ENCODE measurements around the gene ZNF426. TPM values are rescaled to one million over a fixed set of nuclear protein-coding genes. Genes with fewer than 3 reads are reported as not detected.
A peak's percentile ranks its signal among the peaks of the same experiment; 100 is the strongest.
"Not testable (repeated sequence)": the region's sequence is repeated elsewhere in the genome, so short reads cannot be mapped to it uniquely, and the experiment has no call there.

ZNF426 gene
- total RNA-seq, 1 donor from 2014 or later, result 14.1 TPM

DNA sequence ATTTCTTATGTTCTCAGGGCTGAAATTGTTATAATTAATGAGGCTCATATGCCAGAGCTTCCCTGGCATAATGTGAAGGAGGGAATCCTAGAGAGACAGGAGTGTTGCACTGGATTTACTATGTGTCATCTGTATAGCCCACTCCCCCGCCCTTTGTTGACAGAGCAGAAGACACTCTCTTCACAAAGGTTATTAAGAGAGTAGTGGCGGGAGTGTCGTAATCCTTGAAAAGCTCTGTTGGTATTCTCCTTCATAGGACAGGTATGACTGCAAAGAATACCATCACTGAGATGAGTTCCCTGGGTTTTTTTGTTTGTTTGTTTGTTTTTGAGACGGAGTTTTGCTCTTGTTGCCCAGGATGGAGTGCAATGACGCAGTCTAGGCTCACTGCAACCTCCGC, 31.8 kb upstream of the ZNF426 start:
- DNase-seq, result no peak
- no peak overlapping the region for H3K27ac ChIP-seq (replicated peaks)
- no peak overlapping the region for H3K4me3 ChIP-seq
- intact Hi-C loops (cut with micrococcal nuclease), result no loop called here
- H3K36me3 ChIP-seq, result peaks cover 91% of the 10 kb centered on the region
- TF ChIP-seq, protein P1, sequence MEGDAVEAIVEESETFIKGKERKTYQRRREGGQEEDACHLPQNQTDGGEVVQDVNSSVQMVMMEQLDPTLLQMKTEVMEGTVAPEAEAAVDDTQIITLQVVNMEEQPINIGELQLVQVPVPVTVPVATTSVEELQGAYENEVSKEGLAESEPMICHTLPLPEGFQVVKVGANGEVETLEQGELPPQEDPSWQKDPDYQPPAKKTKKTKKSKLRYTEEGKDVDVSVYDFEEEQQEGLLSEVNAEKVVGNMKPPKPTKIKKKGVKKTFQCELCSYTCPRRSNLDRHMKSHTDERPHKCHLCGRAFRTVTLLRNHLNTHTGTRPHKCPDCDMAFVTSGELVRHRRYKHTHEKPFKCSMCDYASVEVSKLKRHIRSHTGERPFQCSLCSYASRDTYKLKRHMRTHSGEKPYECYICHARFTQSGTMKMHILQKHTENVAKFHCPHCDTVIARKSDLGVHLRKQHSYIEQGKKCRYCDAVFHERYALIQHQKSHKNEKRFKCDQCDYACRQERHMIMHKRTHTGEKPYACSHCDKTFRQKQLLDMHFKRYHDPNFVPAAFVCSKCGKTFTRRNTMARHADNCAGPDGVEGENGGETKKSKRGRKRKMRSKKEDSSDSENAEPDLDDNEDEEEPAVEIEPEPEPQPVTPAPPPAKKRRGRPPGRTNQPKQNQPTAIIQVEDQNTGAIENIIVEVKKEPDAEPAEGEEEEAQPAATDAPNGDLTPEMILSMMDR (IDR thresholded peaks at IDR 0.05; ENCODE audit: borderline replicate concordance), result no peak
- peaks cover 7% of the 10 kb centered on the region for H3K4me1 ChIP-seq
- H3K27me3 ChIP-seq (ENCODE audit: low read depth), result no peaks in the 10 kb centered on the region
- H3K9me3 ChIP-seq (replicated peaks), result peaks cover 100% of the 10 kb centered on the region

- peaks cover 99% of the 10 kb centered on the region for H3K36me3 ChIP-seq
- no peak for DNase-seq
- H3K27ac ChIP-seq (replicated peaks), result no peak overlapping the region
- no peaks in the 10 kb centered on the region for H3K4me1 ChIP-seq
- H3K4me3 ChIP-seq, result no peak overlapping the region
- H3K9me3 ChIP-seq (replicated peaks), result peaks cover 100% of the 10 kb centered on the region
- intact Hi-C loops (cut with micrococcal nuclease), result no loop called here
- TF ChIP-seq, protein P1 (IDR thresholded peaks at IDR 0.05; ENCODE audit: borderline replicate concordance), result no peak
- no peaks in the 10 kb centered on the region for H3K27me3 ChIP-seq (ENCODE audit: low read depth)
Observed at GRCh38 chr19:9566729-9567128, 28.3 kb upstream of the ZNF426 start.

DNA sequence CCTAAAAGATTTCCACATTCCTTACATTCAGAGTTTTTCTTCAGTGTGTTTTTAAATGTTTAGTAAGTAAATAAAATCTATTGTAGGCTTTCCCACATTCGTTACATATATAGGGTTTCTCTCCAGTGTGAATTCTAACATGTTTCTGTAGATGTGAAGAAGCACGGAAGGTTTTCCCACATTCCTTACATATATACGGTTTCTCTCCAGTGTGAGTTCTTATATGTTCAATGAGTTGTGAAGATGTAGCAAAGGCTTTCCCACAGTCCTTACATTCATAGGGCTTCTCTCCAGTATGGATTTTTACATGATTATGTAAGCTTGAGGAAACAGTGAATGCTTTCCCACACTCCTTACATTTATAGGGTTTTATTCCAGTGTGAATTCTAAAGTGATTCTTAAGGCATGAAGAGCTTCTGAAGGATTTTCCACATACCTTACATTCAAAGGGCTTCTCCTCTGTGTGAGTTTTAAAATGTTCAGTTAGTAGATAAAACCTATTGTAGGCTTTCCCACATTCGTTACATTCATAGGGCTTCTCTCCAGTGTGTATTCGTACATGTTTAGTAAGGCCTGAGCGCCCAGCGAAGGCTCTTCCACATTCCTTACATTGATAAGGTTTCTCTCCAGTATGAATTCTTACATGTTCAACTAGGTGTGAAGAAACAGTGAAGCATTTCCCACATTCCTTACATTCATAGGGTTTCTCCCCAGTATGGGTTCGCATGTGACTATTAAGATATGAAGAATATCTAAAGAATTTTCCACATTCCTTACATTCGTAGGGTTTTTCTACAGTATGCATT, 27.7 kb upstream of the ZNF426 start:
- Histone ChIP-seq H3K36me3 (peaks cover 100% of the 10 kb centered on the region), H3K9me3 (replicated peaks) (peaks cover 100% of the 10 kb centered on the region), H3K27me3 (ENCODE audit: low read depth) (no peaks in the 10 kb centered on the region), H3K27ac (replicated peaks) (no peak overlapping the region), H3K4me1 (no peaks in the 10 kb centered on the region), H3K4me3 (no peak overlapping the region)
- DNase-seq, result no peak
- TF ChIP-seq, protein P1 (IDR thresholded peaks at IDR 0.05; ENCODE audit: borderline replicate concordance), result no peak
- intact Hi-C loops (cut with micrococcal nuclease), result no loop called here

DNA sequence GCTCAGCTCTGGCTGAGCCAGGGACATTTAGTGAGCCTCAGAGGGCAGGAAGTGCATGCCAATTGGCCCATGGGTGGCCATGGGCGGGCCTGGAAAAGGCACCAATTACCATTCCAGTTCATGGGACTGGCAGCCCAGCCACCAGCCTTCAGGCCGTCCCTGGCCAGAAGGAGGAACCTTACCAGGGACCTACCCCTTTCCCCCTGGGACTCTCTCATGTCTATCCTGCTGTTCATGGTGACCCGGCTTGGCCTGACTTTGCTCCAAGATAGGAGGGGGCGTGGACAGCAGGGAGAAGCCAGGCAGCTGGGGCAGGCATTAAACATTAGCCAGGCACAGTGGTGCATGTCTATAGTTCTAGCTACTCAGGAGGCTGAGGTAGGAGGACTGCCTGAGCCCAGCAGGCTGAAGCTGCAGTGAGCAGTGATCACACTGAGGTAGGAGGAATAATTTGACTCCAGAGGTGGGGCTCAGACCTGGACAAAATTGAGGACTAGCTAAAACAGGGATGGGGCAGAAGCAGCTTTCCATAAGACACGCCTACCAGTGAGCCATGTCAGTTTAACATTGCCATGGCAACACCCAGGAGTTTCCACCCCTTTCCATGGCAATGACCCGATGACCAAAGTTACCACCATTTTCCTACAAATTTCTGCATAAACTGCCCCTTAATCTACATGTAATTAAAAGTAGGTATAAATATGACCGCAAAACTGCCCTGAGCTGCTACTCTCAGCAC, 14.3 kb upstream of the ZNF426 start:
- no peak for DNase-seq
- Histone ChIP-seq H3K27ac (replicated peaks) (no peak overlapping the region), H3K4me1 (no peaks in the 10 kb centered on the region), H3K4me3 (no peak overlapping the region), H3K27me3 (ENCODE audit: low read depth) (no peaks in the 10 kb centered on the region), H3K9me3 (replicated peaks) (peaks cover 39% of the 10 kb centered on the region), H3K36me3 (peaks cover 6% of the 10 kb centered on the region)
- intact Hi-C loops (cut with micrococcal nuclease), result no loop called here
- TF ChIP-seq, protein P1 (IDR thresholded peaks at IDR 0.05; ENCODE audit: borderline replicate concordance), result no peak

- H3K27ac ChIP-seq (replicated peaks), result no peak overlapping the region
- no peak for DNase-seq
- no peaks in the 10 kb centered on the region for H3K27me3 ChIP-seq (ENCODE audit: low read depth)
- TF ChIP-seq, protein P1 (IDR thresholded peaks at IDR 0.05; ENCODE audit: borderline replicate concordance), result no peak
- no peaks in the 10 kb centered on the region for H3K4me1 ChIP-seq
- intact Hi-C loops (cut with micrococcal nuclease), result no loop called here
- no peak overlapping the region for H3K4me3 ChIP-seq
- no peaks in the 10 kb centered on the region for H3K36me3 ChIP-seq
- H3K9me3 ChIP-seq (replicated peaks), result no peaks in the 10 kb centered on the region
Observed at GRCh38 chr19:9547870-9548269, 9.4 kb upstream of the ZNF426 start.

DNA sequence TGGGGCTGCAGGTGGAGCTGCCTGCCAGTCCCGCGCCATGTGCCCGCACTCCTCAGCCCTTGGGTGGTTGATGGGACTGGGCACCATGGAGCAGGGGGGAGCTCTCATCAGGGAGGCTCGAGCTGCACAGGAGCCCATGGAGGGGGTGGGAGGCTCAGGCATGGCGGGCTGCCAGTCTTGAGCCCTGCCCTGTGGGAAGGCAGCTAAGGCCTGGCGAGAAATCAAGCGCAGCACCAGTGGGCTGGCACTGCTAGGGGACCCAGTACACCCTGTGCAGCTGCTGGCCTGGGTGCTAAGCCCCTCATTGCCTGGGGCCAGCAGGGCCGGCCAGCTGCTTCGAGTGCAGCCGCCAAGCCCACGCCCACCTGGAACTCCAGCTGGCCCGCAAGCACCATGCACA, 2.8 kb upstream of the ZNF426 start:
- peaks cover 33% of the 10 kb centered on the region for H3K4me1 ChIP-seq
- H3K9me3 ChIP-seq (replicated peaks); H3K27me3 ChIP-seq (ENCODE audit: low read depth); DNase-seq; H3K4me3 ChIP-seq; H3K36me3 ChIP-seq; H3K27ac ChIP-seq (replicated peaks); intact Hi-C loops (cut with micrococcal nuclease): not testable (repeated sequence)

DNA sequence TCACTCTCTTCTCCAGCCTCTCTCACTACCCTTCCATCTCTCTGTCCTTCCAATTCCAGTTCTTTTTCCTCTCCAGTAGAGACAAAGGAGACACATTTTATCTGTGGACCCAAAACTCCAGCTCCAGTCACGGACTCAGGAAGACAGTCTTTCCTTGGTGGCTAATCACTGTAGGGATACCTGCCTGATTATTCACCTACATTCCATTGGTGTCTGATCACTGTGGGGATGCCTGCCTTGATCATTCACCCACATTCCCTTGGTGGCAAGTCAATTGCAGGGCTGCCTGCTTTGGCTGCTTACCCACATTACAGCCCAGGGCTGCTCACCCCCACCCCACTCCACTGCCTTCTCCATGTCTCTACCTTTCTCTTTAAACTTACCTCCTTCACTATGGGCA, 1.5 kb upstream of the ZNF426 start:
- H3K27ac ChIP-seq (replicated peaks); H3K4me3 ChIP-seq; H3K27me3 ChIP-seq (ENCODE audit: low read depth); DNase-seq; intact Hi-C loops (cut with micrococcal nuclease): not testable (repeated sequence)
- Histone ChIP-seq H3K4me1 (peaks cover 34% of the 10 kb centered on the region), H3K9me3 (replicated peaks) (peaks cover 19% of the 10 kb centered on the region), H3K36me3 (peaks cover 21% of the 10 kb centered on the region)

DNA sequence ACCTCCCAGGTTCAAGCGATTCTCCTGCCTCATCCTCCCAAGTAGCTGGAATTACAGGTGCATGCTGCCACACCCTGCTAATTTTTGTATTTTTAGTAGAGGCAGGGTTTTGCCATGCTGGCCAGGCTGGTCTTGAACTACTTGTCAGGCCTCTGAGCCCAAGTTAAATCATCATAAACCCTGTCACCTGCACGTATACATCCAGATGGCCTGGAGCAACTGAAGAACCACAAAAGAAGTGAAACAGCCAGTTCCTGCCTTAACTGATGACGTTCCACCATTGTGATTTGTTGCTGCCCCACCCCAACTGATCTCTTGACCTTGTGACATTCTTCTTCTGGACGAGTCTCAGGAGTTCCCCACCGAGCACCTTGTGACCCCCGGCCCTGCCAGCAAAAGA, 756 bp upstream of the ZNF426 start:
- H3K9me3 ChIP-seq (replicated peaks), result peaks cover 26% of the 10 kb centered on the region
- peak overlapping the region; percentile 98 for H3K27ac ChIP-seq (replicated peaks)
- H3K4me3 ChIP-seq, result peak overlapping the region; percentile 87
- intact Hi-C loops (cut with micrococcal nuclease); H3K27me3 ChIP-seq (ENCODE audit: low read depth); DNase-seq: not testable (repeated sequence)
- peaks cover 28% of the 10 kb centered on the region for H3K36me3 ChIP-seq
- peaks cover 34% of the 10 kb centered on the region for H3K4me1 ChIP-seq
